ENCODE measurements around the gene GLI1.

DNA sequence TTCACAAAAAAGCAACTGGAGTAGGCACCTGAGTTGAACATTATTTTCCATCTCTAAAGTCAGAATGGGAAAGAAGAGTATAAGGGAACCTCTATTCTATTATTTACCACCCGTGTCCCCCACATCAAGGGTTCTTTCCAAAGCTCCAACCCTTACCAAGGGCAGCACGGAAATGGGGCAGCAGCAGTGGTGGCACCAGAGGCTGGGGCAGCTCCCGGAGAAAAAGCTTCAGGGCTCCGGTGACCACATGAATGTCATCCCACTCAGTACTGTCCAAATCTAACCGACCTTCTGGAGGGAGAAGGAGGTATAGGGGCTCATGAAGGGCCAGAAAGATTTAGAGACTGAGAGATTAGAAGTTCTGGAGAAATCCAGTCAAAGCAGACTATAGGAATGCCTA lies 14.3 kb downstream of the GLI1 start:
- TF ChIP-seq POLR2A (IDR thresholded peaks at IDR 0.05): no peak
- TF ChIP-seq, protein P1, sequence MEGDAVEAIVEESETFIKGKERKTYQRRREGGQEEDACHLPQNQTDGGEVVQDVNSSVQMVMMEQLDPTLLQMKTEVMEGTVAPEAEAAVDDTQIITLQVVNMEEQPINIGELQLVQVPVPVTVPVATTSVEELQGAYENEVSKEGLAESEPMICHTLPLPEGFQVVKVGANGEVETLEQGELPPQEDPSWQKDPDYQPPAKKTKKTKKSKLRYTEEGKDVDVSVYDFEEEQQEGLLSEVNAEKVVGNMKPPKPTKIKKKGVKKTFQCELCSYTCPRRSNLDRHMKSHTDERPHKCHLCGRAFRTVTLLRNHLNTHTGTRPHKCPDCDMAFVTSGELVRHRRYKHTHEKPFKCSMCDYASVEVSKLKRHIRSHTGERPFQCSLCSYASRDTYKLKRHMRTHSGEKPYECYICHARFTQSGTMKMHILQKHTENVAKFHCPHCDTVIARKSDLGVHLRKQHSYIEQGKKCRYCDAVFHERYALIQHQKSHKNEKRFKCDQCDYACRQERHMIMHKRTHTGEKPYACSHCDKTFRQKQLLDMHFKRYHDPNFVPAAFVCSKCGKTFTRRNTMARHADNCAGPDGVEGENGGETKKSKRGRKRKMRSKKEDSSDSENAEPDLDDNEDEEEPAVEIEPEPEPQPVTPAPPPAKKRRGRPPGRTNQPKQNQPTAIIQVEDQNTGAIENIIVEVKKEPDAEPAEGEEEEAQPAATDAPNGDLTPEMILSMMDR (IDR thresholded peaks at IDR 0.05): no peak
